ENCODE measurements around the gene FAM151A.
"Not testable (repeated sequence)": the region's sequence is repeated elsewhere in the genome, so short reads cannot be mapped to it uniquely, and the experiment has no call there.

FAM151A gene

DNA sequence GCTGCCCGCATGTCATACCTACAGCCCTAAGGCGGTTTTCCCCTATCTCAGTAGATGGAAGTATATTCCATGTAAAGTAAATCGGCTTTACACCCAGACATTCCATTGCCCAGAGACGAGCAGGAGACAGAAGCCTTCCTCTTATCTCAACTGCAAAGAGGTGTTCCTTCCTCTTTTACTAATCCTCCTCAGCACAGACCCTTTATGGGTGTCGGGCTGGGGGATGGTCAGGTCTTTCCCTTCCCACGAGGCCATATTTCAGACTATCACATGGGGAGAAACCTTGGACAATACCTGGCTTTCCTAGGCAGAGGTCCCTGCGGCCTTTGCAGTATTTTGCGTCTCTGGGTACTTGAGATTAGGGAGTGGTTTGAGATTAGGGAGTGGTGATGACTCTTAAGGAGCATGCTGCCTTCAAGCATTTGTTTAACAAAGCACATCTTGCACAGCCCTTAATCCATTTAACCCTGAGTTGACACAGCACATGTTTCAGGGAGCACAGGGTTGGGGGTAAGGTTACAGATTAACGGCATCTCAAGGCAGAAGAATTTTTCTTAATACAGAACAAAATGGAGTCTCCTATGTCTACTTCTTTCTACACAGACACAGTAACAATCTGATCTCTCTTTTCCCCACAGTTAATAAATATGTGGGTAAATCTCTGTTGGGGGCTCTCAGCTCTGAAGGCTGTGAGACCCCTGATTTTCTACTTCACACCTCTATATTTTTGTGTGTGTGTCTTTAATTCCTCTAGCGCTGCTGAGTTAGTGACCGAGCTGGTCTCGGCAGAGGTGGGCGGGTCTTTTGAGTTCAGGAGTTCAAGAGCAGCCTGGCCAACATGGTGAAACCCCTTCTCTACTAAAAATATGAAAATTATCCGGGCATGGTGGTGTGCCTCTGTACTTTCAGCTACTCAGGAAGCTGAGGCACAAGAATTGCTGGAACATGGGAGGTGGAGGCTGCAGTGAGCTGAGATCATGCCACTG is 13.4 kb upstream of the FAM151A start:
- not testable (repeated sequence) for DNase-seq

DNA sequence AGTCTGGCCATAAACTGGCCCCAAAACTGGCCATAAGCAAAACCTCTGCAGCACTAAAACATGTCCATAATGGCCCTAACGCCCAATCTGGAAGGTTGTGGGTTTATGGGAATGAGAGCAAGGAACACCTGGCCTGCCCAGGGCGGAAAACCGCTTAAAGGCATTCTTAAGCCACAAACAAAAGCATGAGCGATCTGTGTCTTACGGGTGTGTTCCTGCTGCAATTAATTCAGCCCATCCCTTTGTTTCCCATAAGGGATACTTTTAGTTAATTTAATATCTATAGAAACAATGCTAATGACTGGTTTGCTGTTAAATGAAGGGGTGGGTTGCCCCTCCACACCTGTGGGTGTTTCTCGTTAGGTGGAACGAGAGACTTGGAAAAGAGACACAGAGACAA is 12.5 kb upstream of the FAM151A start:
- not testable (repeated sequence) for DNase-seq

DNA sequence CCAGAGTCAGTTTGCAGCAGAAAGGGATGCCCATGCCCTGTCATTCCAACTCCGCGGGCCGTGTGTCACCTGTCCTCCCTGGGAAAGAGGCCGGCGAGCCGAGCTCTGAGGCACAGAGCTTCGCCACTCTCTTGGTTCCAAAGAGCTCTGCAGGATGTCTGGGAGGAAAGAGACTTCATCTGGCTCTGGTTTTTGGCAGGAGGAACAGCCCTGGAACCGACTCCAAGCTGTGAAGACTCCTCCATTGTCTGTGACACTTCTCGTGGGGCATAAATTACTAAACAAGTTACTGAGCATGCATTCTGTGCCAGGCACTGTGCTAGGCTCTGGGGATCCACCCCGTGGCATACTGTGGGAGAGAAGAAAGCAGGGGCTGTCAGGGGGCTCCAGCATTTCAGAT is 3.9 kb upstream of the FAM151A start:
- no peak for DNase-seq

DNA sequence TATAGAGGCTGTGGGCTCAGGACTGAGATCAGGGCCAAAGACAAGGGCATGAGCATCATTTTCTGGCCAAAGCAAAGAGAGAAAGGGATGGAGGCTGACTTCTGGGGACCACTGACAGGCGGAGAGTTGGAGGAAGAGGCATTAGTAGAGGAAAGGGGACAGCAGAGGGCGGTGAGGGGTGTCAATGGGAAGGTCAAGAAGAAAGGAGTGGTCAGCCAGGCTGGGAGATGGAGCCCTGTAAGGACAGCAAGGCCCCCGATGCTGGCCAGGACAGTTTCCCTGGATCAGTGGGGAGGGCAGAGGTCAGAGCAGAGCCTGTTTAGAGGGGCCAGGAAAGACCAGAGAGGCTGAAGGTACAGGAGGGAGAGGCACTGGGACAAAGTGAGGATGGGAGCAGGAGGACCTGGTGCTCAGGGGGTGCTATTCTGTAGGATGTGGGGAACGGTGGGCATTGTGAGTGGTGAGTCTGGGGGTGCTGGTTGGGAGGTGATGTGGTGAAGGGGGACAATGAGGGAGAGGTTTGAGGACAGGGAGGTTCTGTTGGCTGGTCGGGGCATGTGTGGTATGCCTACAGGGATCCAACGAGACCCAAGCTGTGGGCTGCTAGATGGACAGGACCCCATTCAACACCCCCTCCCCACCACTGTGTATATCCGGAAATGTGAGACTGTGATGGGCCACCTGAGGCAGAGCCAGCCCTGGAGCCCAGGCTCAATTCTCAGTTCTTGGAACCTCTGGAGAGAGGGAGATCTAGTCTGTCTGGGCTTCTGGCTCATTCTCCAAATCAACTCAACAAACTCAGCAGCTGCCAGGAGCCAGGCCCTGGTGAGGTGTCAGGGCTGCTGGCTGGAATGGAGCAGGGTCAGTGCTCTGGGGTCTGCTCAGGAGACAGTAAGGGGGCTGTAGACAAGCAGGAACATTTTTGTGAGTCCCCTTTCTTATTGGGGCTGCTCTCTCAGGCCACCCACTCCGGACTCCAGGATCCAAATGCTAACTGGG is 1.4 kb upstream of the FAM151A start:
- no peak for DNase-seq

- DNase-seq, result no peak
Measured at GRCh38 chr1:54619749-54620148, 3.6 kb downstream of the FAM151A start.

DNA sequence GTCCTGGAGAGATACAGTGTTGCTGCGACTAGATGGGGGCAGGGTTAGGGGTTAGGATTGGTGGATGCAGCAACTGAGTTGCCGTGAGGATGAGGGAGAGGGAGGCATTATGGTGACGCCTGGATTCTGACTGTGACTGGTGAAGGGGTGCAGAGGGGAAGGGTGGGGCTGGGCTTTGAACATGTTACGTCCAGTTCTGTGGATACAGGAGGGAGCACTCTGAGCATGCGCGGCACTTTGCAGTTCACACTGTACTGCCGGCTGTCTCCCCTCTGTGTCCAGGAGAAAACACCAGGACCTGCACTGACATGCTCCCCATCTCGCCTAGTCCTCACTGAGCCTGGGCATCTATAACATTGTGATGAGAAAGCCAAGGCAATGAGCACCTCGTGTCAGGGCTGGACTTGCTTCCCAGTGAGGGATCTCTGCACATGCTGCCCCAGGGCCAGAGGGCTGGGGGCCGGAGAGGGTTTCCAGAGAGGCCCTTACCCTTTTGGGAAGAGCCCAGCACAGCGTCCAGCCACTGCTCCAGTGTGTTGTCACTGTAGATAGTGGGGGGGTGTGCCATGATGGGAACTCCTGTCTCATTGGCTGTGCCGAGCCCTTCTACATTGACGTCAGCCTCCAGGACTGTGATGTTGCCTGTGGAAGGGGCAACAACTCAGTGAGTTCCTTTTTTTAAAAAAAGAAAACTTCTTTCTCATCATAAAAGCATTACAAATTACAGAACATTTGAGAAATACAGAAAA is 7.6 kb downstream of the FAM151A start:
- DNase-seq, result no peak

GRCh38 chr1:54614563-54614962 is 8.8 kb downstream of the FAM151A start:
- DNase-seq, result no peak

DNA sequence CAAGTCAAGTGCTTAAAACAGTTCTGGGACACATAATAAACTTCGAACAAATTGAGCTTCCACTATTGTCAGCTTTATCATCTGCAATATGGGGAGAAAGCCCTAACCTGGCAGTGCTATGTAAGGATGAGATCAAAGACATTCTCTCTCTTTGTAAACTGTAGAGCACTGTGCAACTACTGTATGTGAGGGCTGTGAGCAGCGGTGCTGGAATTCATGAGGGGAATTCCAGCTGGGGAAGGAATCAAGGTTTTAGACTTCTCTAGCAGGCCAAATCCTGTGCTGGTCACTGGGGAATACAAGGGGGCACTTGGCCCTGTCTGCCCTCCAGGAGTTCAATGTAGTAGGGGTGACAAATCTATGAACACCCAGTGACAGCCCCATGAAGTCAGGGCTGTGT is 9.3 kb downstream of the FAM151A start:
- DNase-seq, result no peak

DNA sequence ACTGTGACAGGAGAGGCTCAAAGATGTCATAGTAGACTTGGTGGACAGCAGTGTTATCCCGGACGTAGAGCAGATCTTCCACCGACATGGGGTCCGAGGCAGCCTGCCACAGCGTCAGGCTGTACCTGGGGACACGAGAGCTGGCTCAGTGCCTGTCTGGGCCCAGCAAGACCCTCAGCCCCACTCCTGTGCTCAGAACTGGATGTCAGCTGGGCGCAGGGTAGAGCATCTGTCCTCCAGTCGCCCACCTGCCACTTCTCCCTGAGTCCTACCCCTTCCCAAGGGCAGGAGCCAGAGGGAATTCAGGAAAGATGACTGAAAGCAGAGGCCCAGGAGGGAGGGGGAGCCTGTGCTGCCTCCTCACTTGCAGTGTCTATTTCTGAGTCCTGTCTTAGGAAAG is 11.7 kb downstream of the FAM151A start:
- DNase-seq, result no peak

- no peak for DNase-seq
Measured at GRCh38 chr1:54610601-54611580, 12.4 kb downstream of the FAM151A start.

- DNase-seq, result no peak
Measured at GRCh38 chr1:54610048-54610447, 13.3 kb downstream of the FAM151A start.

DNA sequence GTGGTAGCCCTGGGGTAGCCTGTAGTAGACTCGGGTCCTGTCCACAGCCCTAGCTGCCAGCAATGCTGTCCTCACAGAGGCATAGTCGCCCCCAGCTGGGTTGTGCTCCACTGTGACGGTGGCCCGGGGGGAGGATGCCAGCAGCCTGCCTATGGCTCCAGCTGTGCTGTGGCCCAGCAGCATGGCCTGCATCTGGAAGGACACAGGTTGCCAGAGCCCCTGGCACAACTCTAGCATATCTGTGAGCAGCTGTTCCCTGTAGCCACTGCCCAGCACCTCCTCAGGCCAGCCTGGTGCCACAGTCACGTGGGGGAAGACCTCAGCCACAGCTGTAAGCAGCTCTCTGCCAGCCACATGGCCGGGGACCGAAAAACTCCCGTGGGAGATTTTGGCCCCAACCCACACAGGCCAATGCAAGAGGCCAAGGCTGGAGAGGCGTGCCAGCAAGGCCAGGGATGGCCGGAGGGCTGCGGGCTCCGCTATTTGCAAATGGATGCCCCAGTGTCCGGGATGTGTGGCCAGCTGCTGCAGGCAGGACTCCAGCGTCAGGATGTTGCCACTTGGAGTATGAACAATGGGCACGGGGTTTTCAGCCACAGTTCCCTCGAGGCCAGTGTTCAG is 13.9 kb downstream of the FAM151A start:
- no peak for DNase-seq

DNA sequence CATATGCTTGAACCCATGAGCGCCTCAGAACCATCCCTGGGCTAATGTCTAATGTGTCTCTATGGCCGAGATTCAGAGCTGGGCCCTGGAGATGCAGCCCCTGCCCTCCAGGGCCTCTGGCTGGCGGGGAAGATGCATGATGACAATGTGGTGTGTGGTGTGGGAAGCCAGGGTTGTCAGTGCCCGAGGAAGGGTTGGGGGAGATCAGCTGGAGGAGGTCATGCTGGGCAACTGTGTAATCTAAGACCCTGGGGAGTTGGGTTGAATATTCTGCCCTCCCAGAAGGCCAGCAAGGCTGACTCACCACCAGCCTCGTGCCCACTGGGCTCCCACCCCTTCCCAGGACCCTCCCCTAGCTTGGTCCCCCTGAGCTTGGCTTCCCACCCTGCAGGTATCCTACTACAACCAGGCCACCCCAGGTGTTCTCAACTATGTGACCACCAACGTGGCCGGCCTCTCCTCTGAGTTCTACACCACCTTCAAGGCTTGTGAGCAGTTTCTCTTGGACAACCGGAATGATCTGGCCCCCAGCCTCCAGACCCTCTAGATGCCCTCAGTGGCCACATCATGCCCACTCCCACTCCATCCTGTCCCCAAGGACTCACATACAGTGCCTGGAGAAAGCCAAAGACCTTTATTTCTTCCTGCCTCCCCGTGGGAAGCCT is 14.6 kb downstream of the FAM151A start:
- DNase-seq, result no peak

- no peak for DNase-seq
Measured at GRCh38 chr1:54607821-54608565, 15.3 kb downstream of the FAM151A start.

- DNase-seq, result no peak
Measured at GRCh38 chr1:54606990-54607325, 16.4 kb downstream of the FAM151A start.

- DNase-seq, result no peak
Measured at GRCh38 chr1:54606096-54606989, 17.0 kb downstream of the FAM151A start.

- no peak for DNase-seq
Measured at GRCh38 chr1:54604572-54605370, 18.6 kb downstream of the FAM151A start.

- DNase-seq, result no peak
Measured at GRCh38 chr1:54604051-54604450, 19.3 kb downstream of the FAM151A start.

All from activated gamma-delta T cell (primary cell).